G401 (cell line): Measurements from ENCODE around the gene RMND5B. TPM values are rescaled to one million over a fixed set of nuclear protein-coding genes. Genes with fewer than 3 reads are reported as not detected.
A peak's percentile ranks its signal among the peaks of the same experiment; 100 is the strongest.
"Not testable (repeated sequence)": the region's sequence is repeated elsewhere in the genome, so short reads cannot be mapped to it uniquely, and the experiment has no call there.

ENCODE experiments used
- DNase-seq: peaks from one replicate; pipeline ENCODE4 v3.0.0-alpha.2; 2015; ENCODE audit warnings: low spot score
- in situ Hi-C: cut with HindIII; loops from 2 replicates; pipeline ENCODE4 v1.10.0; 2016; ENCODE audit warnings: low sequenced_read_pairs, mixed read lengths
- total RNA-seq: library from RNA; depleted of rRNA; stranded (reverse); fragments of >200 nt; shearing (Covaris generic); gene quantifications from 2 replicates; pipeline ENCODE4 v1.2.3, GENCODE V29; 2014; rRNA removed

Gene RMND5B, protein sequence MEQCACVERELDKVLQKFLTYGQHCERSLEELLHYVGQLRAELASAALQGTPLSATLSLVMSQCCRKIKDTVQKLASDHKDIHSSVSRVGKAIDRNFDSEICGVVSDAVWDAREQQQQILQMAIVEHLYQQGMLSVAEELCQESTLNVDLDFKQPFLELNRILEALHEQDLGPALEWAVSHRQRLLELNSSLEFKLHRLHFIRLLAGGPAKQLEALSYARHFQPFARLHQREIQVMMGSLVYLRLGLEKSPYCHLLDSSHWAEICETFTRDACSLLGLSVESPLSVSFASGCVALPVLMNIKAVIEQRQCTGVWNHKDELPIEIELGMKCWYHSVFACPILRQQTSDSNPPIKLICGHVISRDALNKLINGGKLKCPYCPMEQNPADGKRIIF
- 40.5 and 46.0 TPM in 2 replicates for total RNA-seq

DNA sequence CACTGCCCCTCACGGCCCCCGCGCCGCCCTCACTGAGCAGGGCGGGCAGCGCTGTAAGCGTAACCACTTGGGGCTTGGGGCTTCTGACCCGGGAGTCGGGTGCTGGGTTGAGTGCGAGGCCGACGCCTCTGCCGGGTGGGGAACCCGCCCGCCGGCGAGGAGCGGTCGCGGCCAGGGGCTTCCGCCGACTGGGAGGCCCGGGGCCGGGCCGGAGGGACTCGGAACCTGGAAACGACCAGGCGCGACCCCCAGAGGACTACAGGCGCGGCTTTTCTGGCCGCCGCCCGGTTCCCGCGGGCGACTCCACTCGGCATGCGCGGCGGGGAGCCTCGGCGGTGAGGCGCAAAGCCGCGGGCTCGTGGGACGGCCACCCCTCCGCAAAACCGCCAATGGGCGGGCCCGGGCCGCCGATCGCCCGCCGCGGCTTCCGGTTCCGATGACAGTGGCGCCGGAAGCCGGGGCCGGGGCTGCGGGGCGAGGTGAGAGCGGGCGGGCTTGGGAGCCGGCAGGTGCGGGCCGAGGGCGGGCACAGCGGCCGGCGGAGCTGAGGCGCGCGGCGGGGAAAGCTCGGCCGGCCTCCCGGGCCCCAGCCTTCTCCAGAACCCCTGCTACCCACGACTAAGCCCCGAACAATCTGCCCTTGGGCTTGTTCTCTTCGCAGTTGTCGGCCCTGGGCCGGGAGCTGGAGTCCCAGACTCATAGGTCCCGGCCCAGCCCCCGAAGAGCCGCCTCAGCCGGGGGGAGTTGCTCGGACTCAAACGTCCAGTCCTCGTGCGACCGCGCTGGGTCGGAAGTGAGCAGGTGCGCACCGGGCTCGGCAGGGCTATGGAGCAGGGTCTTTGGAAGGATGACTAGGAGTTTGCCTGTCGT is at the start of gene RMND5B:
Gene RMND5B, plus strand, starts transcription at position 439 of the 870 bp plus-strand sequence. CDS start 7,106 bp downstream, outside the sequence.
- DNase-seq: peak; percentile 76
- in situ Hi-C loops: no loop called here

DNA sequence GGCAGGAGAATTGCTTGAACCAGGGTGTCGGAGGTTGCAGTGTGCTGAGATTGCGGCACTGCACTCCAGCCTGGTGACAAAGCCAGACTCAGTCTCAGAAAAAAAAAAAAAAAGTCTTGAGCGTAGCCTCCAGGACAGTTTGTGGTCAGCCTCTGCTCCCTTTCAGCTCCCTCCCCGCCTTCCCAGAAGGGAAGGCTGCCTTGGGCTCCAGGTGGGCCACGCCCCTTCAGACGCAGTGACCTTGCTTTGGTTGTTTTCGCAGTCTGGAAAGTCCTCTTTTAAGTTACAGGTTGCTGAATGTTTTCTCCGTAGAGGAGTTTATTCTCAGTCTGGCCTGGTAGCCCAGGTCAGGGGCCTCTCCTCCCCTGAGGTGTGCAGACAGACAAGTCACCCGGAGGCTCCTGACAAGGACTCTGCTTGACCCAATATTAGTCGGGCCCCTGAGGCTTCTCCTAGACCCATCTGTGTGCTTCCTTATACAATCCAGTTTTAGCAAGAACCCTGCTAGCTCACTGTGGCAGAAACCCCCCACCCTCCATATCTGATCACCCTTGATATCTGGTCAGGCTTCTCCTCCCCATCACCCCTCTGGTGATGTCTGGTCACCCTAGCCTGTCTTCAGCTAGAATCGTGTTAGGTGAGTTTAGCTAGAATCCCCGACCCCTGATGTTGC is 49.1 kb upstream of the RMND5B start:
- DNase-seq: no peak
- in situ Hi-C loops: no loop called here

DNA sequence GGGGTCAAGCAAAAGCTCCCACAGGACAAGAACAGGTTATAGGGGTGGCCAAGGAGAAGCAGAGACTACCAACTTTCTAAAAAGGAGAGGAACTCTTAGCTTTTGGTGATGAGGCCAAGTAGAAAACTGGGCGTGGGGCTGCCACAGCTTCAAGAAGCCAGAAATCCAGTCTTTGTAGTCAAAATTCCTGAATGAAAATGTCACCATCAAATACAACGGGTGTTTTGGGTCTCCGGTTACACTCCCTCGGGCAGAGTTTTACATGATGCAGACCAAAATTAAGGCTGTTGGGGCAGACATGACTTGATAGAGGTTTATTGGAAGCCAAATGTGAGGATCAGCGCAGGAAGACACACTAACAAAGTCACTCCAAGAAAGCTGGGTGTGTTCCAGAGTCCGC is 46.9 kb upstream of the RMND5B start:
- in situ Hi-C loops: no loop called here

DNA sequence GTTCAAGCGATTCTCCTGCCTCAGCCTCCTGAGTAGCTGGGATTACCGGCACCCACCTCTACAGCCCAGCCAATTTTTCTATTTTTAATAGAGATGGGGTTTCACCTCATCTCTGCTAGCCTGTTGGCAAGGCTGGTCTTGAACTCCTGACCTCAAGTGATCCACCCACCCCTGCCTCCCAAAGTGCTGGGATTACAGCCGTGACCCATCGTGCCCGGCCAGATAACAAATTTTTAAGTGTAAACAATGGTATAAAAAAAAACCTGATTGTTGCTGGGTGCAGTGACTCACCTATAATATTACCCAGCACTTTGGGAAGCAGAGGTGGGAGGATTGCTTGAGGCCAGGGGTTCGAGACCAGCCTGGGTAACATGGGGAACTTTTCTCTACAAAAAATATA is 45.5 kb upstream of the RMND5B start:
- in situ Hi-C loops: no loop called here
- DNase-seq: no peak

More for the DNA sequence above, 46.9 kb upstream of the RMND5B start:
- no peak for DNase-seq

DNA sequence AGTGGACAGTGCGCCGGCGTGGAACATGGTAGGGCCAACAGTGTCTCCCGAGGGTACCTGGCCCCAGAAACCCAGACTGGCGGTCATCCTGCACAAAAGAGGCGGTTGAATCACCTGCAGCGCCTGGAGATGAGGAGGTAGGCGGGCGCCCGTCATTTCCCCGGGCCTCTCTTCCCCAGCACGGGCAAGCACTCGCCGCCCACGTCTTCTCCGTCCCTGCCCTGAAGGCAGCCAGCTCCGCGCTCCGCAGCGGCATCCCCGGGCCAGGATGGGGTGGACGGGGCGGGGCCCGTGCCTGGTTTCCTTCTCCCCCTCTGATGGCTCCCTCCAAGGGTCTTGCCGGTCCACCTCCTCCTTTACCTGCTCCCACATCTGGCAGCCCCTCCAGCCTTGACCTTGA is 44.5 kb upstream of the RMND5B start:
- in situ Hi-C loops: no loop called here
- DNase-seq: no peak

DNA sequence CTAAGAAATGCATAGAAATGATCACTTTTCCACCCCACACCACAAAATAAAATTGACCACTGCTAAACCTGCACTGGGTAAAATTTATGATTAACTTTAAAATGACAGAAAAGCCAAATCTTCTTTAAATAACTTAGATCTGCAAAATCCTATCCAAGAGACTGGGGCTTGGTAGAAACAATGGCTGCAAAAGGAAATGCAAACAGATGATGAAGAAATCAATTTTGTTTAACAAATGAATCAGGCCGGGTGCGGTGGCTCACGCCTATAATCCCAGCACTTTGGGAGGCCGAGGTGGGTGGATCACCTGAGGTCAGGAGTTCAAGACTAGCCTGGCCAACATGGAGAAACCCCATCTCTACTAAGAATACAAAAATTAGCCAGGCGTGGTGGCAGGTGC is 43.6 kb upstream of the RMND5B start:
- DNase-seq, in situ Hi-C loops: not testable (repeated sequence)

DNA sequence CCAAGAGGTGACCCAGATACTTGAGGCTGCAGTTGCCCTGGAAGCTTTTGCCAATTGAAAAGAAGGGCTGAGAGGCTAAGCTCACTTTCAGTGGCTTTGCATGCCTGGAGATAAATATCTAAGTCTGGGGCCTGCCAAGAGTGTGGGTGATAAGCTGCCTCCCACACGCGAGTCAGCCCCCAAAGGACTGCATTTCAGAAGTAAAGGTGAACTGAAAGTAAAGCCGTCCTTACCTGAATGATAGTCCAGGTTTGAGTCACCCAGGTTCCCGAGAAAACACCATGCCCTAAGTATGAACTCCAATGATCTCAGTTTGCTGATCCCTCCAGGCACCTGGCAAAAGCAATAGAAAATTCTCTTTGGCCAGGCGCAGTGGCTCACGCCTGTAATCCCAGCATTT is 40.0 kb upstream of the RMND5B start:
- DNase-seq: no peak
- in situ Hi-C loops: no loop called here

DNA sequence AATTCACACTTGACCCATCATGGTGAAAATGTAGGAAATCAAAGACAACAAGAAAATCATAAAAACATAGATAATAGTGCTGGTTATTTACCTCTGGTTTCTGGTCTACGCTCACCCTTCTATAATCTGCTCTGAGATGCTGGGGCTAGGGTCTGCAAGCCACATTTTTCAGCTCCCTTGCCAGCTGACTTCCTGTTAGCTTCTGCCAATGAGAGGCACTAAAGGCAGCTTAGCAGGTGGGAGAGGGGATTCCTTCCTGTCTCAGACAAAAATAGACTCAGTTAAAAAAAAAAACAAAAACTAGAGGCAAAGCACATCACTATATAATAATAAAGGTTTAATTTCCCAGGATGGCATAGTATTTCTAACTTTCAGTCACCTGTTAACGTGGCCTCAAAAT is 37.7 kb upstream of the RMND5B start:
- in situ Hi-C loops: no loop called here
- no peak for DNase-seq

DNA sequence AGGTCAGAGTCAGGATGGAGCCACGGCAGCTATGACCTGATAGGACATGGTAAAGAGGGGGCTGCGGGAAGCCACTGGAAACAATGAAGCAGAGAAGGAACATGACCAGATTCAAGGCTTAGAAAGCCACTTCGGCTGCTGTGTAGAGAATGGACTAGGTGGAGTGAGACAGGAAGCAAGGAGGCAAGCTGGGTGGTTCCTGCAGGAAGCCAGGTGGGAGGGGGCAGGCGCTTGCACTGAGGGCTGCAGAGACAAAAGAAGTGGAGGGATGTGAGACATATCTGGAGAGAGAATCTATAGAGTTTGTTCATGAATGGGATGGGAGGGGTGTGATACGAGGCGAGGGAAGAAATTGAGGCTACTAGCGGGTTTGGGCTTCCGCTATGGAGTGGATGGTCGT is 36.5 kb upstream of the RMND5B start:
- no peak for DNase-seq
- in situ Hi-C loops: no loop called here

DNA sequence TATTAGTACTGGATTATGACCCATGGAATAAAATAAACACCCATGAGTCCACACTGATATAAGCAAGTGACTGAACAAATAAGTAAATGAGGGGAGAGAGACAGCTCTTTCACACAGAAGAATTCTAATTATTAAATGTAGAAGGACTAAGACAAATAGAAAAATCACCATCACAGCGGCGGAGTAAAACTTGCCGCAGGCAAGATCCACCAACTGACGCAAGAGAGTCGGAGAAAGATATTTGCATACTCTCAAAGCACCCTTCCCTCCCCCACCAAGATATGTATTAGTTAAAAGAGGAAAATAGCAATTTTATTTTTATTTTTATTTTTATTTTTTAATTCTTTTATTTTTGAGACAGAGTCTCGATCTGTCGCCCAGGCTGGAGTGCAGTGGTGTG is 32.1 kb upstream of the RMND5B start:
- in situ Hi-C loops: no loop called here
- DNase-seq: no peak

DNA sequence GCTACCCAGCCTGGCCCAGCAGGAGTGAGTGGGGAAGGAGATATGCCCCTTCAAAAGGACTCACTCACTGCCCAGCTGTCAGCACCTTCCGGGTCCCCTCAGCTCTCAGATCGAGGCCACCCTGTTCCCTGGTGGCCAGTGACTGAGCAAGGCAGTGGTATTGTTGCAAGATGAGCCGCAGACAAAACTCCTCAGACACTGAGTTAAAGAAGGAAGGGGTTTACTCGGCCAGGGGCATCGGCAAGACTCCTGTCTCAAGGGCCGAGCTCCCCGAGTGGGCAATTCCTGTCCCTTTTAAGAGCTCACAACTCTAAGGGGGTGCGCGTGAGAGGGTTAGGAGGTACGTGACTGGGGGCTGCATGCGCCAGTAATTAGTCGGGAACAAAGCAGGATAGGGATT is 27.2 kb upstream of the RMND5B start:
- in situ Hi-C loops: no loop called here
- no peak for DNase-seq

DNA sequence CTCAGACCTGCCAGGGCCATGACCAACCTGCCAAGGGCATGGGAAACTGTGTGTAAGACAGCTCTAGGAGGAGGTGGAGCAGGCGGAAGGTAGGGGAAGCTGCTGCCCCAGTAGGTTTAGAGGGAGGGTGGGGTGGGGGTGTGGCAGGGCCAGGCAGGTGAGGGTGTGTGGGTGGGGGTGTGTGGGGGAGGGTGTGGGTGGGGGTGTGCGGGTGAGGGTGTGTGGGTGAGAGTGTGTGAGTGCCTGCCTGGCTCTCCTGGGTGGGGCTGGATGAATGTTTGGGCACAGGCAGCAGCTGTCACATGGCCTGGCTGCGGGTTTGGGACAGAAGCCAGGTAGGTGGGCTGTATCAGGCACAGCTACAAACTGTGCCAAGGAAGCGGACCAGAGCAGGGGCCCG is 26.3 kb upstream of the RMND5B start:
- in situ Hi-C loops: no loop called here
- DNase-seq: no peak

DNA sequence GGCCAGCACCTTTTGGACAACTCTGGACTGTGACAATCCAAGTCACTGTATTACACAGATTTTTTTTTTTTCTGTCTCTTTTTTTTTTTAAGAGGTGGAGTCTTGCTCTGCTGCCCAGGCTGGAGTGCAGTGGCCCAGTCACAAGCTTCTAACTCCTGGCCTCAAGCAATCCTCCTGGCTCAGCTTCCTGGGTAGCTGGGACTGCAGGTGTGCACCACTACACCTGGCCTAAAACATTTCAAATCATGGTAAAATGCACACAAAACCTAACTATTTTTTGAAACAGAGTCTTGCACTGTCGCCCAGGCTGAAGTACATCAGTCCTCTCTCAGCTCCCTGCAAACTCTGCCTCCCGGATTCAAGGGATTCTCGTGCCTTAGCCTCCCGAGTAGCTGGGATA is 24.7 kb upstream of the RMND5B start:
- in situ Hi-C loops: no loop called here
- DNase-seq: no peak

DNA sequence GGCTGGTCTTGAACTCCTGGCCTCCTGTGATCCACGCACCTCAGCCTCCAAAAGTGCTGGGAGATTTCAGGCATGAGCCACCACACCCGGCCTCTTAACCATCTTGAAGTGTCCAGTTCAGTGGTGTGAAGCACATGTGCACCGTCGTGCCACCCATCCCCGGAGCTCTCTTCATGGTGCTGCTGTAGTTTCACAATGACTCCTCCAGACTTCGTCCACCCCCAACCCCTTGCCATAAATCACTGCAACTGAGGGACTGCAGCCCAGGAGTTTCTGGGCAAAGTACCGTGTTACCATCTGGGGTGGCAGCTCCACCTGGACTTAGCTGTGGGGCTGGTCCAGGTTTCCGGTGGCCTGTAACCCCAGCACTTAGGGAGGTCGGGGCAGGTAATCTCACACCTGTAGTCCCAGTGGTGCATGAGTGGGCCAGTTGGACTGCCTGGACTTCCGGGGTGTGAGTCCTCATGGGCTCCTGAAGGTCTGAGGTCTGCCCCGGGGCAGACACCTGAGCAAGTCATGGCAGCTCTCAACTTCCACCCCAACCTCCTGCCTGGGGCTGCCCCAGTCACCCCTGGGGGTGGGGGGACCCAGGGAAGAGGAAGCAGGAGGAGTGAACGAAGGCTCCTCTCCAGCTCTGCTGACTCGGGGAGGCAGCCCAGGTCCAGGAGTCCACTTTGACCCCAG is 24.1 kb upstream of the RMND5B start:
- in situ Hi-C loops: no loop called here
- DNase-seq: no peak

DNA sequence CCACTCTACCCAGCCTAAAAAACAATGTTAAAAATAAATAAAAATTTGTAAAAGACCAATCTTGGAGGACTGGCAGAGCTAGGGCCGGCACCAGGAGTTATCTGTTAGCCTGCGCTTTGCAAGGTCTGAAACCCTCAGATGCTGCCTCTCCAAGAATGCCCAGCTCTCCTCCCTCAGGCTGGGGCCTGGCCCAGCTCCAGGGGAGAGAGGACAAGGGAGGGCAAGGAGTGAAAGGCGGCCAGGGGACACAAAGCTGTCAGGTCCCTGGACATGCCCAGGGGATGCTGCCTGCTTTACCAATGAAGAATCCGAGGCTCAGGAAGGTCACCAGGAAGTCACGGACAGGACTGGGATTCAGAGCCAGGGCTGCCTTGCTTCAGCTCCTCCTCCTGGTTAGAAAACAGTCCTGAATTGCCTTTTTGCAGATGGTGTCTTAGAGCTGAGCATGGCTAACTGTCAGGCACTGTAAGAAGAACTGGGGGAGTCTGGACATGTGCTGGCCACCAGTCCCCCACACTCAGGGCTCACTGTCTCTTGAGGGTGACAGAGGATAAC is 23.0 kb upstream of the RMND5B start:
- DNase-seq: no peak
- in situ Hi-C loops: no loop called here

DNA sequence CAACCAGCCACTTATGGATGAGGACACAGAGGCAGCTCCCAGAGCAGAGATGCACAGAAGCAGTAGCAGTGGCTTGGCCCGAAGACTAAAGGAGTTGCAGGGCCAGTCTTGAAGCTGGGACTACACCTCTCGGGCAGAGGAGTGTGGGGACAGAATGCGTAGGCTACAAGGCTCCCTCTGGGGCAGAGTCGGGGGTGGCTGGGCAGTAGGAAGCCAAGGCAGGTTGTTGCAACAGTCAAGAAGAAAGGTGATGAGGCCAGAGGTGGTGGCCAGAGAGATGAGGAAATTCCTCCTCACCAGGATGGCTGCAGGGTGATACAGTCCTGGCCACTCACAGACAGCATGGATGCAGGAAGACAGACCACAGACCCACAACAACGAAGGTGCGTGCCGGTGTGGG is 22.4 kb upstream of the RMND5B start:
- DNase-seq: no peak
- in situ Hi-C loops: no loop called here

DNA sequence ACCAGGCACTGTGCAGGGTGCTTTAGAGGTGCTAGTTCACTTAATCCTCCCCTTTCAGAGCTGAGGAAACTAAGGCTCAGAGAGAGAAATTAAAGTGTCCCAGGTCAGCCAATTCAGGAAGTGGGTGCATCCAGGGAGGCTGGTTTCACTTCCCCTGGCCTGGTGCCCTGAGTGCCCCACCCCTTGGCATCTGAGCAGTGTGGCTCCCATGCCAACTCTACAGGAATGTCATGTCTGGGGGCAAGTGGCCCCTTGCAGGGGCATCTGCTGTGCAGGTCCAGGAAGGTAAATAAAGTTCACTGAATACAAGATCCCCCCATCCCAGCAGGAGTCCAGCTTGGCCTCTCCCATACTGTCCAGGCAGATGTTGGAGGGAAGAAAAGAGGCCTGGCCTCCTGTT is 21.8 kb upstream of the RMND5B start:
- DNase-seq: no peak
- in situ Hi-C loops: no loop called here

DNA sequence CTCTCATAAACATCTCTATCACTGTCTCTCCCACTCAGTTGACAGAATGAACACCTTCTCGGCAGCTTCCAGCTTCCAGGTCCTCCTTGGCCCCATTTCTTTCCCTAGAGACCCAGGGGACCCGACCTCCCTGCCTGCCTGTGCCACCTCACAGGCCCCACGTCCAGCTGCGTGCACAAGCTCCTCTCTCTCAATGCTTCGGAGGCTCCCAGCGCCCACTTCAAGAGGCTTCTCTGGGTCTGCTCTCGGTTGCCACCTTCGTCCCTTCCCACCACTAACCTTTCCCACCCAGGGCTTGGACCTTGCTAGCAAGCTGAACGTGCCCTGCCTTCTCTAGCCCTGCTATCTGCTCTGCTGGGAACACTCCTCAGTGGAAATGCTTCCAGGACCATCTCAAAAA is 20.3 kb upstream of the RMND5B start:
- in situ Hi-C loops: no loop called here
- no peak for DNase-seq

DNA sequence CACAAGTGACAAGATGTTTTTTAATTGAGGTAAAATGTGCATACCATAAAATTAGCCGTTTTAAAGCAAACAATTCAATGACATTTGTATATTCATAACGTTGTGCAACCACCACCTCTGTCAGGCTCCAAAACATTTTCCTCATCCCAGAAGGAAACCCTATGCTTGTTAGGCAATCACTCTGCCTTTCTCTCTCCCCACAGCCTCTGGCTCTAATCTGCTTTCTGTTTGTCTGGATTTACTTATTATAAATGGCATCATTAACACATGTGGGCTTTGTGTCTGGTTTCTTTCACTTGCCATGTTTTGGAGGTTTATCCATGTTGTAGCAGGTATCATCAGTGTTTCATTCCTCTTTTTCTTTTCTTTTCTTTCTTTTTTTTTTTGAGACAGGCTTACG is 18.9 kb upstream of the RMND5B start:
- DNase-seq: no peak
- in situ Hi-C loops: no loop called here
